ENCODE measurements around the gene IGF1. TPM values are rescaled to one million over a fixed set of nuclear protein-coding genes. Genes with fewer than 3 reads are reported as not detected.

Gene IGF1
- total RNA-seq, 1 donor from 2014 or later: 1.4 TPM

- Mint-ChIP-seq H3K36me3 (ENCODE audit: low read depth) (no peaks in the 10 kb centered on the region), H3K4me1 (ENCODE audit: low read depth) (peaks cover 9% of the 10 kb centered on the region), H3K9me3 (ENCODE audit: low read depth) (no peaks in the 10 kb centered on the region), H3K27ac (ENCODE audit: unreplicated experiment) (no peak overlapping the region), H3K4me3 (ENCODE audit: unreplicated experiment) (no peak overlapping the region), H3K27me3 (ENCODE audit: low read depth) (peaks cover 3% of the 10 kb centered on the region)
- TF ChIP-seq CTCF (IDR thresholded peaks at IDR 0.05): no peak
- no peak for DNase-seq (ENCODE audit: low spot score)
Measured at GRCh38 chr12:102474438-102475064, 5.8 kb downstream of the IGF1 start.

GRCh38 chr12:102472496-102472895 is 7.9 kb downstream of the IGF1 start:
- H3K27me3 Mint-ChIP-seq (ENCODE audit: low read depth): peaks cover 7% of the 10 kb centered on the region
- H3K4me3 Mint-ChIP-seq (ENCODE audit: unreplicated experiment): no peak overlapping the region
- H3K9me3 Mint-ChIP-seq (ENCODE audit: low read depth): no peaks in the 10 kb centered on the region
- DNase-seq (ENCODE audit: low spot score): no peak
- TF ChIP-seq CTCF (IDR thresholded peaks at IDR 0.05): no peak
- H3K27ac Mint-ChIP-seq (ENCODE audit: unreplicated experiment): no peak overlapping the region
- H3K36me3 Mint-ChIP-seq (ENCODE audit: low read depth): no peaks in the 10 kb centered on the region
- peaks cover 13% of the 10 kb centered on the region for H3K4me1 Mint-ChIP-seq (ENCODE audit: low read depth)

- H3K9me3 Mint-ChIP-seq (ENCODE audit: low read depth): no peaks in the 10 kb centered on the region
- no peak overlapping the region for H3K27ac Mint-ChIP-seq (ENCODE audit: unreplicated experiment)
- no peak for DNase-seq (ENCODE audit: low spot score)
Measured at GRCh38 chr12:102471556-102471955, 8.8 kb downstream of the IGF1 start.

GRCh38 chr12:102470945-102471344 is 9.4 kb downstream of the IGF1 start:
- Mint-ChIP-seq H3K9me3 (ENCODE audit: low read depth) (no peaks in the 10 kb centered on the region), H3K4me3 (ENCODE audit: unreplicated experiment) (no peak overlapping the region), H3K27ac (ENCODE audit: unreplicated experiment) (no peak overlapping the region), H3K4me1 (ENCODE audit: low read depth) (peaks cover 13% of the 10 kb centered on the region), H3K36me3 (ENCODE audit: low read depth) (no peaks in the 10 kb centered on the region), H3K27me3 (ENCODE audit: low read depth) (peaks cover 8% of the 10 kb centered on the region)
- DNase-seq (ENCODE audit: low spot score): no peak
- TF ChIP-seq CTCF (IDR thresholded peaks at IDR 0.05): no peak

More at GRCh38 chr12:102471556-102471955, 8.8 kb downstream of the IGF1 start:
- Mint-ChIP-seq H3K4me1 (ENCODE audit: low read depth) (peaks cover 13% of the 10 kb centered on the region), H3K27me3 (ENCODE audit: low read depth) (peaks cover 8% of the 10 kb centered on the region), H3K4me3 (ENCODE audit: unreplicated experiment) (no peak overlapping the region), H3K36me3 (ENCODE audit: low read depth) (no peaks in the 10 kb centered on the region)
- no peak for TF ChIP-seq CTCF (IDR thresholded peaks at IDR 0.05)

- TF ChIP-seq CTCF (IDR thresholded peaks at IDR 0.05): no peak
- peaks cover 5% of the 10 kb centered on the region for H3K27me3 Mint-ChIP-seq (ENCODE audit: low read depth)
- peaks cover 13% of the 10 kb centered on the region for H3K4me1 Mint-ChIP-seq (ENCODE audit: low read depth)
- DNase-seq (ENCODE audit: low spot score): no peak
- H3K9me3 Mint-ChIP-seq (ENCODE audit: low read depth): no peaks in the 10 kb centered on the region
- no peak overlapping the region for H3K4me3 Mint-ChIP-seq (ENCODE audit: unreplicated experiment)
- no peaks in the 10 kb centered on the region for H3K36me3 Mint-ChIP-seq (ENCODE audit: low read depth)
- H3K27ac Mint-ChIP-seq (ENCODE audit: unreplicated experiment): no peak overlapping the region
Measured at GRCh38 chr12:102468261-102468915, 12.0 kb downstream of the IGF1 start.

All from chondrocyte (in vitro differentiated cells).